Right renal pelvis (tissue), 4 donors: ENCODE measurements around the gene NCAPG2. TPM values are rescaled to one million over a fixed set of nuclear protein-coding genes. Genes with fewer than 3 reads are reported as not detected.
"Not testable (repeated sequence)": the region's sequence is repeated elsewhere in the genome, so short reads cannot be mapped to it uniquely, and the experiment has no call there.

Source experiments
- DNase-seq, 4 donors: peaks; one replicate each; pipeline ENCODE4 v3.0.0-alpha.2; 2013; ENCODE audit warnings: low read depth in 4 of 4, low spot score in 3 of 4, missing footprints in 1 of 4
- polyA plus RNA-seq, 4 donors: library from polyadenylated mRNA; unstranded; fragments of 120-200 nt; gene quantifications; one replicate each; pipeline ENCODE4 v1.2.1, GENCODE V29; 2013; ENCODE audit not compliant: insufficient read length in 4 of 4

The NCAPG2 gene
- polyA plus RNA-seq, 4 donors, result 23.4 to 26.0 (median 25.0) TPM

DNA sequence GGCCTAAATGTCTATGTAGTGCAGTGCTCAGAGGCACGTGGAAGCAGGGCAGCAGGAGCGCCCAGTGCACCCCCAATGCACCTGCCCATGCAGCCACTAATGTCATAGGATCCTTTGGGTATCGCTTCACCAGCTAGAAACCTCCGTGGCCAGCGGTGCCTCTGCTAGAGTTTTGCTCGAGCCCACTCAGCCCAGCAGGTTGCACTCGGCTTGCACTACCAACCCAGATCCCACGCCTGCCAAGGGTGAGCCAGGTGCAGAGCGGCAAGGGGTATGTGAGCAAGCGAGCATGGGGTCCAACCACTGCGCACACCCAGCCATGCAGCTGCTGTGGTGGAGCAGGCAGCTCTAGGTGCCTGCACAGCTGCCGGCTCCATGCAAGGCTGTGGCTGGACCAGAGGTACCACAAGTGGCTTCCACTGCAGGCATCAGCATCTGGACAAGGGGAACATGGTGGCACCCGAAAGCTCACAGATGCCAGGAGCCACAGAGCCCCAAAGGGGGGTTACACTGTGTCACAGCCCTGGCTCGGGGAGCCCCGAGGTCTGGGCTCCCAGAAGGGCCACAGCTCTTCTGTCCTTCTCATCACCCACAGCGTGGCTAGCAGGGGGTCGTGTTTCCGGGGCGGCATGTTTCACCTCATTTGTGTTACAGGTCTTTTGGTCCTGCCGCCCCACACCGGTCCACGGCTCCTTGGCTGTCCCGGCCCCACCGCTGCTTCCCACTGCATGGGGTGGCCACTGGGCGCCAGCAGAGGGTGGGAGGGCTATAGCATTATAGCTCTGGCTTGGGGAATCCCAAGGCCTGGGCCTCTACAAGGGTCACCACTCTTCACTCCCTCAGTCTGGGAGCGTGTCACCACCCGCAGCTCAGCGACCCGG lies 2.3 kb upstream of the NCAPG2 start:
- DNase-seq, result no peak

DNA sequence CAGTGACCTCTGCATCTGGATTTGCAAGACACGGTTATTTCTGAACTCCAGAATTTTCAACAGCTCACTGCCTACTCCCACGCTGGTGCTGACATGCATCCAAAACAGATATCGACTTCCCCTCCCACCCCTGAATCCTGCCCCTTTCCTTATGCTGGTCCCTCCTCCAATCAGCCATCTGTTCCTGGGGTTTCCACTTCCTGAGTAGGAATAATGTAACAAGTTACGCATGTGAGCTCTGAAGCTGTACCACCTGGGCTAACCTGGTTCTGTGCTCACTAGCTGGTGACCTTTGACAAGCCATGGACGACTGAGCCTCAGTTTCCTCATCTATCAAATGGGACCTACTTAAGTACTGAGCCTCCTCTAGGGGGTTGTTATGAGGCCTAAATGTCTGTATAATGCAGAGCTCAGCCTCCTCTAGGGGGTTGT lies 1.7 kb upstream of the NCAPG2 start:
- DNase-seq, result no peak

GRCh38 chr7:158705234-158705850 lies 738 bp upstream of the NCAPG2 start:
- peak in 1 of 4 donors; percentile 1 for DNase-seq

DNA sequence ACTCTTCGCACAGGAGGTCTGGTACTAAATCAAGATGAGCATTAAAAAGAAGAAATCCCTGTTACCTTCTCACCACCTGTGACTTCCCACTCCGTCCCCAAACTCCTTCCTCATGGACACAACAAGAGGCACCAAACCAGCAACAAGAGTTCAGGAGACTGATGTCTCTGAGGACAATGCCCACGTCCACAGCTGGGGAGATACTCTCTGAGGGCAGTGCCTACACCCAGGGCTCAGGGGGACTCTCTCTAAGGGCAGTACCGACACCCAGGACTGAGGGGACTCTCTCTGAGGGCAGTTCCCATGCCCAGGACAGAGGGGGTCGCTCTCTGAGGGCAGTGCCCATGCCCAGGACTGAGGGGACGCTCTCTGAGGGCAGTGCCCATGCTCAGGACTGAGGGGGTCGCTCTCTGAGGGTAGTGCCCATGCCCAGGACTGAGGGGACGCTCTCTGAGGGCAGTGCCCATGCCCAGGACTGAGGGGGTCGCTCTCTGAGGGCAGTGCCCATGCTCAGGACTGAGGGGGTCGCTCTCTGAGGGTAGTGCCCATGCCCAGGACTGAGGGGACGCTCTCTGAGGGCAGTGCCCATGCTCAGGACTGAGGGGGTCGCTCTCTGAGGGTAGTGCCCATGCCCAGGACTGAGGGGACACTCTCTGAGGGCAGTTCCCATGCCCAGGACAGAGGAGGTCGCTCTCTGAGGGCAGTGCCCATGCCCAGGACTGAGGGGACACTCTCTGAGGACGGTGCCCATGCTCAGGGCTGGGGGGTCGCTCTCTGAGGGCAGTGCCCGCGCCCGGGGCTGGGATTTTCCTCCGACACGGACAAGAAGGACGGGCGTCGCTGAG lies 703 bp downstream of the NCAPG2 start:
- not testable (repeated sequence) for DNase-seq

DNA sequence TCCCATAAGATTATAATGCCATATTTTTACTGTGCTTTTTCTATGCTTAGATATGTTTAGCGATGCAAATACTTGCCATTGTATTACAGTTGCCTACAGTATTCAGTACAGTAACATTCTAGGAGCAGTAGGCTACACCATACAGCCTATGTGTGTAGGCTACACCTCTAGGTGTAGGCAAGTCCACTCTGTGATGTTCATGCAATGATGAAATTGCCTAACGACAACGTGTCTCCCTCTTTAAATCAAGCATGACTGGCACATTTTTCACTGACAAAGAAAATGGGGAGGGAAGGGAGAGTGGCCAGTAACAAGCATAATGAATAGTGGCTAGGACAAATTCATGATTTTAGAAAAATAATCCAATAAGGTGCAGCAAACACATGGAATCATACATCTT lies 1.7 kb downstream of the NCAPG2 start:
- no peak for DNase-seq

DNA sequence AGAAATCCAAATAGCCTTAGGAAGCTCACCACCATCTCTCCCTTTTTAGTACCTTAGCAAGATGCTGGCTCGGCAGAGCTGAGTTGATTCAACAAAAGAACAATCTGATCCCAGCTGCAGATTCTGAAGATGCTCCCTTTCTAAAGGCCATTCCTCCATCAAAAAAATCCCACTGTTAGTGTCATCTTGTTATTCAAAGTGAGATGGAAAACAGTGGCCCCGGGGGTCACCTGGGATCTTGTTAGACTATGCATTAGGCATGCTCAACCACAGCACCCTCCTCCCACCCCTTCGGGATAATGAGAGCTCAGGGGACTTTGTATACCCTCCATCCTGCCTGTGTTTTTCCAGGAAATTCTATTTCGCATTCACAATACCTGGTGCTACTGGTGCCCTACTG lies 2.4 kb downstream of the NCAPG2 start:
- DNase-seq, result no peak

DNA sequence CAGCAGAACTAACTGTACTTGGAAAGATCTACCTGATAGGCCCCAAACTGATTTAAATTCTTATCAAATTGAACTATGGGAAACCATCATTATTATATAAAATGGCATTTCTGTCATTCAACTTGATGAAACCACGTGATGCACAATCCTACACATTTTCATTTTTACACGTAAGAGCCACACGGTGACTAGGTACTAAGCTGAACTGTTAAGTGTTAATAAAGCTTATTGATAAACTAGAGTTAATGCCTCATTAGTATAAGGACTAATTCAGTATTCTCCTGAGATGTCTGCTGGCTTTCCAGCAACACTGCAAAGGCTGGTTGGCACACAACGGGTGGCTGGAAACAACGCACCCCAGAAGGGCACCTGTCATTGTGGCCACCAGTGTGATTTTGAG lies 4.6 kb downstream of the NCAPG2 start:
- DNase-seq, result no peak

GRCh38 chr7:158699341-158699740 lies 5.3 kb downstream of the NCAPG2 start:
- DNase-seq, result no peak

- no peak for DNase-seq
Observed at GRCh38 chr7:158698657-158699195, 5.9 kb downstream of the NCAPG2 start.

GRCh38 chr7:158697597-158697996 lies 7.0 kb downstream of the NCAPG2 start:
- DNase-seq, result not testable (repeated sequence)

GRCh38 chr7:158695726-158696452 lies 8.7 kb downstream of the NCAPG2 start:
- DNase-seq, result peak in 2 of 4 donors; percentile 5 to 22

- DNase-seq, result no peak
Observed at GRCh38 chr7:158695056-158695455, 9.5 kb downstream of the NCAPG2 start.

DNA sequence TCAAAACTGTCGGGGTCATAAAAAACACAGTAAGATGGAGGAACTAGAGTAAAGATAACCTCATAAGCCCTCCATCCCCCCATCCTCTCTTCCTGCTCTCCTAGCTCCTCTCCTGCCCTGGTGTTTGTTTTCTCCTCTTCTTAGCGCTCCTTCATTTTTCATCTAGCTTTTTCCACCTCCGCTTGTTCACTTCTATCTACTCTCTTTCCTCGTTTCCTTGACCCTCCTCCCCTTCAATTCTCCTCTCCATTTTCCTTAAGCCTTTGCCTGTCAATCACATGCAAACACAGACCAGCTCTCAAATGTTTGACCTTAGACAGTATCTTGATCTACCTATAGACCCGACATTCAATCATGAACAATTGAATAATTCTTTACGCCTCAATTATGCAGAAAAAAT lies 10.0 kb downstream of the NCAPG2 start:
- DNase-seq, result no peak

- no peak for DNase-seq
Observed at GRCh38 chr7:158689488-158689887, 15.1 kb downstream of the NCAPG2 start.

DNA sequence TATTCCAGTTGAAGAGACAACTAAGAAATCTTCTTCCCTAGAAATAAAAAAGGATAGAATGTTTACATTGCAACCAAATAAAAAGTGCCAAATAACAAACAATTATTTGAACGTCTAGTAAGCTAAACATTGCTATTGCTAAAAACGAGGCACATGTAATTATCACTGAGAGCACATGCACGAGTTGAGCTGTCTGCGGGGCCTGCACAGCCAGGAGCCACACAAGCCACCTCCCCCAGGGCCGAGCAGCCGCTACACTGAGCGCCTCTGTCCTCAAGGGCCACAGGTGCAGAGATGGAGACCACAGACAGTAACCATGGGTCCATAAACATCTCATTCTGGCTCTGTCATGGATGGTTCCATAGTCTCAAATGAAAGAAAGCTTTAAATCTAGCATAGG lies 17.2 kb downstream of the NCAPG2 start:
- no peak for DNase-seq

DNA sequence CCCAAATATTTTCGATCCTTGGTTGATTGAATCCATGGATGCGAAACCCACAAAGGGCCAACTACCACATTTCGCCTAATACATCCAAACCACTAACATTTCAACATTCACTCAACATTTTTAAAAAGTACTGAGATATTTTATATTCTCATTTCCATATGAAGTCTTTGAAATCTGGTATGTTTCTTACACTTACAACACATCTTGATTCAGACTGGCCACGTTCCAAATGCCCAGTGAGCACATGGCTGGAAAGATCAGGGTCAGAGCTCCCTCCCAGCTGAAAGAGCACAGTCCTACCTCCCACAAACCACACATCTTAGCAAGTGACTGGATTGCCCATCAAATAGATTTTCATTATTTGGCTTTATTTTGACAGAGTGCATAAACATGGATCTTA lies 18.9 kb downstream of the NCAPG2 start:
- no peak for DNase-seq

- DNase-seq, result no peak
Observed at GRCh38 chr7:158684329-158684728, 20.3 kb downstream of the NCAPG2 start.

GRCh38 chr7:158683541-158683940 lies 21.1 kb downstream of the NCAPG2 start:
- DNase-seq, result no peak

GRCh38 chr7:158682456-158682855 lies 22.1 kb downstream of the NCAPG2 start:
- no peak for DNase-seq

- DNase-seq, result no peak
Observed at GRCh38 chr7:158680754-158681153, 23.9 kb downstream of the NCAPG2 start.
